Suprapubic skin (tissue), 4 donors: ENCODE results near the gene TTYH2. TPM values are rescaled to one million over a fixed set of nuclear protein-coding genes. Genes with fewer than 3 reads are reported as not detected.
A peak's percentile ranks its signal among the peaks of the same experiment; 100 is the strongest.

Source experiments
- DNase-seq, 2 donors: peaks; one replicate each; pipeline ENCODE4 v3.0.0-alpha.2; 2019; ENCODE audit warnings: low spot score in 2 of 2
- H3K27ac ChIP-seq: fragments of 200-600 bp; sonication (generic); one replicate; pipeline ENCODE4 v1.5.1; 2019
- H3K27me3 ChIP-seq: fragments of 200-600 bp; sonication (generic); one replicate; pipeline ENCODE4 v1.5.1; 2019
- H3K36me3 ChIP-seq: fragments of 200-600 bp; sonication (generic); one replicate; pipeline ENCODE4 v1.5.1; 2019
- H3K4me1 ChIP-seq: fragments of 200-600 bp; sonication (generic); one replicate; pipeline ENCODE4 v1.5.1; 2019
- H3K4me3 ChIP-seq: fragments of 200-600 bp; sonication (generic); one replicate; pipeline ENCODE4 v1.5.1; 2019; ENCODE audit warnings: mild to moderate bottlenecking
- H3K9me3 ChIP-seq: fragments of 200-600 bp; sonication (generic); one replicate; pipeline ENCODE4 v1.5.1; 2019
- CTCF ChIP-seq, 2 donors: fragments of 200-600 bp in 1 of 2; fragments of 450-650 bp in 1 of 2; sonication (generic) in 1 of 2; IDR thresholded peaks; one replicate each; pipeline ENCODE4 v1.5.1; 2016 to 2019; ENCODE audit warnings: antibody characterized with exemption in 2 of 2, mild to moderate bottlenecking in 1 of 2, moderate library complexity in 1 of 2
- EP300 ChIP-seq: sonication (generic); formaldehyde crosslinking; IDR thresholded peaks from one replicate; pipeline ENCODE4 v1.6.1; 2017; ENCODE audit warnings: antibody characterized with exemption
- POLR2A ChIP-seq, 2 donors: fragments of 450-650 bp; IDR thresholded peaks; one replicate each; pipeline ENCODE4 v1.6.1; 2017; ENCODE audit warnings: antibody characterized with exemption in 2 of 2, mild to moderate bottlenecking in 2 of 2, moderate library complexity in 2 of 2
- POLR2AphosphoS5 ChIP-seq, 3 donors: sonication (generic); formaldehyde crosslinking; IDR thresholded peaks; one replicate each; pipeline ENCODE4 v1.6.1; 2017; ENCODE audit warnings: antibody characterized with exemption in 3 of 3
- WGBS: methylation state at CpG from one replicate; pipeline ENCODE4 v1.1.5; 2018; 5-methylcytosine and 5-hydroxymethylcytosine counted together
- total RNA-seq, 4 donors: library from RNA; depleted of rRNA; stranded (reverse); fragments of >200 nt; gene quantifications; one replicate each; pipeline ENCODE4 v1.1.0, GENCODE V29; 2016

Gene TTYH2
- total RNA-seq, 4 donors from 2014 or later: 5.7 to 12.0 (median 8.2) TPM

DNA sequence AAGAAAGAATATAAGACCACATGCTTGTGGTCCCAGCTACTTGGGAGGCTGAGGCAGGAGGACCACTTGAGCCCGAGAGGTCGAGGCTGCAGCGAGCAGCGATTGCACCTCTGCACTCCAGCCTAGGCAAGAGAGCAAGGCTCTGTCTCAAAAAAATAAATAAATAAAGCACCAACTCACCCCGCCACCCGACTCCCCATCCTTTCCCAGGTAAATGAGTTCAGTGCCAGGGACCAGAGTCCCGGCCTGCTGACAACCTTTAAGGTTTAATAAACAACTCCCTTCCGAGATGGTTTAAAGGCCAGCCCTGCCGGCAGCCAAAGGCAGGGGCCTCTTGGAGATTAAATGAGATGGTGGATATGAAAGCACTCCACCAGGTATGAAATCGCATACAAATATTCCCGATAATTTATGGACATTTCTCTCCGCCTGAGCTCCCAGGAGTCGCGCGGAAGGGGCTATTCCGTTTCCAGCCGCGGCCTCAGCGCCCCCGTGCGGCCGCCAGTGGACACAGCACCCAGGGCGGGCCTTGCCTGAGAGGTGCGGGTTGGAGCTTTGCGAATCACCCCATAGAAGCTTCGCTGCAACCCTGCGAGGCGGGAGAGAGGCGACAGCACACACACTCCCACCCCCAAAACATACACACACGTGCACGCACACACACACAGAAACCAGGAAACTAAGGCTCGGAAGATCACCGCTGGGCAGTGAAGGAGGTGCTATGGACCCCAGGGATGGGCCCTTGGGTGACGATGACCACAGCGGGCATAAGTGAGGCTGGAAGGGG lies 13.9 kb upstream of the TTYH2 start:
- Histone ChIP-seq H3K4me3 (no peak overlapping the region), H3K27ac (no peak overlapping the region), H3K27me3 (peaks cover 41% of the 10 kb centered on the region), H3K4me1 (peaks cover 26% of the 10 kb centered on the region), H3K9me3 (no peaks in the 10 kb centered on the region), H3K36me3 (no peaks in the 10 kb centered on the region)
- WGBS: 54% methylated on average over 14 of the region's 35 CpGs
- no peak for TF ChIP-seq POLR2AphosphoS5 (IDR thresholded peaks at IDR 0.05)
- no peak for TF ChIP-seq EP300
- TF ChIP-seq CTCF (IDR thresholded peaks at IDR 0.05): peak; percentile 64 to 99
- no peak for TF ChIP-seq POLR2A (IDR thresholded peaks at IDR 0.05)
- no peak for DNase-seq

DNA sequence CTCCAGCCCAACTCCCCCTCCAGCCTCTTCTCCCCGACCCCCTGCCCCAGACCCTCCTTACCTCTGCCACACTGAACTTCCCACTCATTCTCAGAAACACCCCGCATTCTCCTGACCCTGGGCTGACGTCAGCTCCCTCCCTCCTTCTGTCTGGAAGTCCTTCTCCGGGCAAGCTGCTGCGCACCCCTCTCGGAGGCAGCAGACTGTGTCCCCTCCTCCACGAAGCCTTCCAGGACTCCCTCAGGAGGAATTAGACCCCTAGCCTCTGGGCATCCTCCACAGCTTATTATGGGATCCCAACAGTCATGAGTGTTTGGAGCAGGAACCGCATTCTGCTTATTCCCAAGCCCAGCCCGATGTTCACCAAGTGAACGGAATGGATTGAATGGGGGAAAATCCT lies 13.3 kb upstream of the TTYH2 start:
- TF ChIP-seq EP300 (no peak), CTCF (IDR thresholded peaks at IDR 0.05) (no peak), POLR2AphosphoS5 (IDR thresholded peaks at IDR 0.05) (no peak), POLR2A (IDR thresholded peaks at IDR 0.05) (no peak)
- Histone ChIP-seq H3K27me3 (peaks cover 41% of the 10 kb centered on the region), H3K9me3 (no peaks in the 10 kb centered on the region), H3K4me3 (no peak overlapping the region), H3K4me1 (peaks cover 28% of the 10 kb centered on the region), H3K36me3 (peaks cover 5% of the 10 kb centered on the region), H3K27ac (no peak overlapping the region)
- no peak for DNase-seq
- 46% methylated on average over 10 of the region's 10 CpGs for WGBS

DNA sequence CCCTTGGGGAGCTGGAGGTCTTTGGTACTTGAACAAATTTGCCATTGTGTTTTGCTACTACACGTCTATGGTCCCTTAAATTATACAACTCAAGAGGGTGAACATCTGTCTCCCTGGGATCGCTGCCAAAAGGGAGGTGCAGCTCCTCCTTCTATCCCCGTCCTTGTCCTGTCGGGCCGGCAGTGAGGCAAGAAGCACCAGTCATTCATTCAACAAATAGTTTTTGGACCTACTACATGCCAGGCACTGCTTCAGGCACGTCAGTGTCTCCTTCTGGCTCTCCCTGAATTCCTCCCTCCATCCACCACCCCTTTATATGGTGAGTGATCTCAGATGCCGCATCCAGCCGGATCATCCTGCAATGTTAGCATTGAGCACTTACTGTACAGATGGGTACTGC lies 12.1 kb upstream of the TTYH2 start:
- DNase-seq: no peak
- Histone ChIP-seq H3K36me3 (peaks cover 16% of the 10 kb centered on the region), H3K9me3 (no peaks in the 10 kb centered on the region), H3K4me3 (no peak overlapping the region), H3K4me1 (peaks cover 37% of the 10 kb centered on the region), H3K27ac (no peak overlapping the region), H3K27me3 (peaks cover 31% of the 10 kb centered on the region)
- TF ChIP-seq POLR2A (IDR thresholded peaks at IDR 0.05) (no peak), POLR2AphosphoS5 (IDR thresholded peaks at IDR 0.05) (no peak), CTCF (IDR thresholded peaks at IDR 0.05) (no peak), EP300 (no peak)
- WGBS: 22% methylated on average over 8 of the region's 8 CpGs

- H3K9me3 ChIP-seq: no peaks in the 10 kb centered on the region
- no peak for DNase-seq
- peaks cover 21% of the 10 kb centered on the region for H3K36me3 ChIP-seq
- peaks cover 26% of the 10 kb centered on the region for H3K27me3 ChIP-seq
- H3K27ac ChIP-seq: no peak overlapping the region
- peaks cover 42% of the 10 kb centered on the region for H3K4me1 ChIP-seq
- no peak overlapping the region for H3K4me3 ChIP-seq
- TF ChIP-seq POLR2AphosphoS5 (IDR thresholded peaks at IDR 0.05) (no peak), POLR2A (IDR thresholded peaks at IDR 0.05) (no peak), CTCF (IDR thresholded peaks at IDR 0.05) (no peak), EP300 (no peak)
- WGBS: 84% methylated on average over 10 of the region's 10 CpGs
Measured at GRCh38 chr17:74201948-74202347, 11.4 kb upstream of the TTYH2 start.

DNA sequence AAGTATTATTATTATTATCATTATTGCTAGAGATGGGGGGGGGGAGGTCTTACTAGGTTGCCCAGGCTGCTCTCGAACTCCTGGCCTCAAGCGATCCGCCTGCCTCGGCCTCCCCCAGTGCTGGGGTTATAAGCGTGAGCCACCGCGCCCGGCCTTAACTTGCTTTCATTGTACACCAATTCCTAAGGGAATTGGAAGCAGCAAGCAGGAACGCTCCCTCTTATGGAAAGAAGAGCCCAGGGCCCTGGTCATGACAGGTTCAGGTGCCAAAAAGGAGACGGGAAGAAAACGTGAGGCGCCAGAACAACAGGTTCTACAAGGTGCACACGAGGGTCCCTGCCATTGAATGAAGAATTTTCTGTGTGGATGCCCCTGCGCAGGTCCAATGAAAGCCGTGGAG lies 10.4 kb upstream of the TTYH2 start:
- H3K27ac ChIP-seq: no peak overlapping the region
- H3K4me3 ChIP-seq: peak overlapping the region; percentile 93
- H3K27me3 ChIP-seq: peaks cover 19% of the 10 kb centered on the region
- TF ChIP-seq POLR2A (IDR thresholded peaks at IDR 0.05): no peak
- no peak for TF ChIP-seq POLR2AphosphoS5 (IDR thresholded peaks at IDR 0.05)
- no peak for TF ChIP-seq EP300
- no peak for TF ChIP-seq CTCF (IDR thresholded peaks at IDR 0.05)
- no peaks in the 10 kb centered on the region for H3K9me3 ChIP-seq
- peaks cover 30% of the 10 kb centered on the region for H3K36me3 ChIP-seq
- WGBS: 24% methylated on average over 15 of the region's 15 CpGs
- no peak for DNase-seq
- H3K4me1 ChIP-seq: peaks cover 52% of the 10 kb centered on the region
